Loucy (cell line): ENCODE results near the gene MAP2K4.

Experiments used
- H2AFZ ChIP-seq: fragments of 200-600 bp; sonication (generic); 2 replicates; pipeline ENCODE4 v1.6.0; 2016; ENCODE audit warnings: antibody characterized with exemption, mild to moderate bottlenecking, low read length, moderate library complexity
- H3F3A ChIP-seq: fragments of 200-600 bp; 2 replicates; pipeline ENCODE4 v1.6.0; 2016; ENCODE audit warnings: antibody characterized with exemption, low read depth, mild to moderate bottlenecking
- H3K27me3 ChIP-seq: fragments of 200-600 bp; sonication (generic); 2 replicates; pipeline ENCODE4 v1.6.1; 2014; ENCODE audit warnings: low read length, mild to moderate bottlenecking; ENCODE audit not compliant: insufficient read depth, poor library complexity, severe bottlenecking
- H3K36me3 ChIP-seq: fragments of 200-600 bp; sonication (generic); 2 replicates; pipeline ENCODE4 v1.6.1; 2016; ENCODE audit warnings: low read length; ENCODE audit not compliant: insufficient read depth
- H3K4me1 ChIP-seq: fragments of 200-600 bp; sonication (generic); 2 replicates; pipeline ENCODE4 v1.5.1; 2014; ENCODE audit warnings: low read length, mild to moderate bottlenecking; ENCODE audit not compliant: insufficient read depth, poor library complexity, severe bottlenecking
- H3K4me2 ChIP-seq: fragments of 200-600 bp; sonication (generic); 2 replicates; pipeline ENCODE4 v1.6.0; 2014; ENCODE audit warnings: antibody characterized with exemption, low read length, low read depth, mild to moderate bottlenecking; ENCODE audit not compliant: poor library complexity, severe bottlenecking
- H3K4me3 ChIP-seq: fragments of 200-600 bp; sonication (generic); 2 replicates; pipeline ENCODE4 v1.5.1; 2014; ENCODE audit warnings: low read length, mild to moderate bottlenecking, mixed read lengths; ENCODE audit not compliant: poor library complexity, severe bottlenecking
- H3K79me2 ChIP-seq: fragments of 200-600 bp; sonication (generic); 2 replicates; pipeline ENCODE4 v1.6.1; 2014; ENCODE audit warnings: low read length; ENCODE audit not compliant: insufficient read depth
- H3K9ac ChIP-seq: fragments of 200-600 bp; sonication (generic); 2 replicates; pipeline ENCODE4 v1.6.0; 2014; ENCODE audit warnings: mild to moderate bottlenecking, low read depth, low read length, moderate library complexity; ENCODE audit not compliant: poor library complexity, severe bottlenecking
- H3K9me2 ChIP-seq: fragments of 200-600 bp; sonication (generic); replicated peaks from 2 replicates; pipeline ENCODE4 v1.6.1; 2016; ENCODE audit warnings: low read depth, low read length, mixed read lengths
- H3K9me3 ChIP-seq: fragments of 200-600 bp; sonication (generic); 2 replicates; pipeline ENCODE4 v1.6.1; 2014; ENCODE audit warnings: mild to moderate bottlenecking, antibody characterized with exemption, low read length, low read depth; ENCODE audit not compliant: insufficient read depth
- H4K20me1 ChIP-seq: fragments of 200-600 bp; sonication (generic); 2 replicates; pipeline ENCODE4 v1.6.0; 2014; ENCODE audit warnings: antibody characterized with exemption, low read length, mild to moderate bottlenecking; ENCODE audit not compliant: insufficient read depth, poor library complexity, severe bottlenecking
- EZH2phosphoT487 ChIP-seq: fragments of 200-600 bp; IDR thresholded peaks from 2 replicates; pipeline ENCODE4 v1.6.1; 2018; ENCODE audit warnings: antibody characterized with exemption, mild to moderate bottlenecking, moderate library complexity, borderline replicate concordance
- TF ChIP-seq, protein P1 (sequence below): fragments of 200-600 bp; sonication (generic); conservative IDR thresholded peaks from 2 replicates; pipeline ENCODE4 v1.5.1; 2014; ENCODE audit warnings: mild to moderate bottlenecking, antibody characterized with exemption, low read length

Gene MAP2K4

GRCh38 chr17:12022310-12022709 is 1.6 kb downstream of the MAP2K4 start:
- H3K36me3 ChIP-seq, result no peaks in the 10 kb centered on the region
- H3K4me3 ChIP-seq, result peak overlapping the region; percentile 84
- H4K20me1 ChIP-seq, result peaks cover 61% of the 10 kb centered on the region

DNA sequence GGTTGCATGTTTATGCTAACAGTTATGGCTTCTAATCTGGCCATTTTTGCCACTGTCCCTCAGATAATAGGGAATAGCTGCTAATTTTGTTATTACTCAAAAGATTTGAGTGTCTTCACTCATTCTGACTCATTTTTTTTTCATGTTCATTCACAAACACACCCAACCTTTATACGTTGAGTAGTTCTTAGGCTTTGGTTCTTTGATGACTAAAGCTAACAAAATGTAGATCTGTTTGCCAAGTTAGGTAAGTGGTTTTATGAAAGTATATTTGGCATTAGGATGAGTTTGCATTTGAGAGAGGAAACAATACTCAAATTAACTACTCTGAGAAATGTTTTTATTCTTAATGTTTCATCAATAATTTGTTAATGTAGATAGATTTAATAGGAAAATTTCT is 3.6 kb downstream of the MAP2K4 start:
- no peak overlapping the region for H3K9ac ChIP-seq
- H3K9me2 ChIP-seq, result no peaks in the 10 kb centered on the region
- TF ChIP-seq, protein P1, sequence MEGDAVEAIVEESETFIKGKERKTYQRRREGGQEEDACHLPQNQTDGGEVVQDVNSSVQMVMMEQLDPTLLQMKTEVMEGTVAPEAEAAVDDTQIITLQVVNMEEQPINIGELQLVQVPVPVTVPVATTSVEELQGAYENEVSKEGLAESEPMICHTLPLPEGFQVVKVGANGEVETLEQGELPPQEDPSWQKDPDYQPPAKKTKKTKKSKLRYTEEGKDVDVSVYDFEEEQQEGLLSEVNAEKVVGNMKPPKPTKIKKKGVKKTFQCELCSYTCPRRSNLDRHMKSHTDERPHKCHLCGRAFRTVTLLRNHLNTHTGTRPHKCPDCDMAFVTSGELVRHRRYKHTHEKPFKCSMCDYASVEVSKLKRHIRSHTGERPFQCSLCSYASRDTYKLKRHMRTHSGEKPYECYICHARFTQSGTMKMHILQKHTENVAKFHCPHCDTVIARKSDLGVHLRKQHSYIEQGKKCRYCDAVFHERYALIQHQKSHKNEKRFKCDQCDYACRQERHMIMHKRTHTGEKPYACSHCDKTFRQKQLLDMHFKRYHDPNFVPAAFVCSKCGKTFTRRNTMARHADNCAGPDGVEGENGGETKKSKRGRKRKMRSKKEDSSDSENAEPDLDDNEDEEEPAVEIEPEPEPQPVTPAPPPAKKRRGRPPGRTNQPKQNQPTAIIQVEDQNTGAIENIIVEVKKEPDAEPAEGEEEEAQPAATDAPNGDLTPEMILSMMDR, result no peak
- TF ChIP-seq EZH2phosphoT487, result no peak
- no peaks in the 10 kb centered on the region for H3K9me3 ChIP-seq
- no peaks in the 10 kb centered on the region for H3F3A ChIP-seq
- no peak overlapping the region for H2AFZ ChIP-seq
- peak overlapping the region; percentile 94 for H3K4me2 ChIP-seq
- H3K27me3 ChIP-seq, result peaks cover 10% of the 10 kb centered on the region
- H3K4me3 ChIP-seq, result peak overlapping the region; percentile 84
- no peaks in the 10 kb centered on the region for H3K36me3 ChIP-seq
- peaks cover 77% of the 10 kb centered on the region for H4K20me1 ChIP-seq
- H3K79me2 ChIP-seq, result peaks cover 80% of the 10 kb centered on the region
- peaks cover 64% of the 10 kb centered on the region for H3K4me1 ChIP-seq

More at GRCh38 chr17:12022310-12022709, 1.6 kb downstream of the MAP2K4 start:
- Histone ChIP-seq H3K4me1 (peaks cover 60% of the 10 kb centered on the region), H2AFZ (no peak overlapping the region), H3K27me3 (peaks cover 10% of the 10 kb centered on the region), H3K4me2 (peak overlapping the region; percentile 94), H3K79me2 (peaks cover 62% of the 10 kb centered on the region), H3K9me3 (no peaks in the 10 kb centered on the region), H3K9me2 (no peaks in the 10 kb centered on the region), H3K9ac (peak overlapping the region; percentile 82), H3F3A (no peaks in the 10 kb centered on the region)
- TF ChIP-seq, protein P1, result no peak
- TF ChIP-seq EZH2phosphoT487, result no peak

DNA sequence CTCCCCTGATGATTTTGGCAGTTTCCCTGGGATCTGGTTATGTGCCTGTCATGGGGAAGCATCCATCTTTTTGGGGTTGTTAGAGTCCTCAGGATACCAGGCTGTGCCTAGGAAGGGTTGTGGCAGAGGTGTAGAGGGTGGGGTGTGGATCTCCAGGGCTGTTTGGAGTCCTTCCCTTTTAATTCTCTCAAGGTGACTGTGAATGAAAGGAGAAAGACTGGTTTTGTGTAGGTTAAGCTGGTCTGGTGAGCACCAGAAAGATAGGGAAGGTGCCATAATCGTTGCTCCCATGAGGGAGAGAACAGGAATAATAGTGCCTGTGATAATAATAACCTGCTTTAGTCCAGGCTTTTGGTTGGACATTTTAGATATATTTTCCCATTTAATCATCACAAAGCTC is 7.0 kb downstream of the MAP2K4 start:
- Histone ChIP-seq H3K79me2 (peaks cover 94% of the 10 kb centered on the region), H3F3A (no peaks in the 10 kb centered on the region), H3K9me2 (no peaks in the 10 kb centered on the region), H4K20me1 (peaks cover 82% of the 10 kb centered on the region), H3K4me1 (peaks cover 49% of the 10 kb centered on the region), H3K9me3 (no peaks in the 10 kb centered on the region), H3K36me3 (no peaks in the 10 kb centered on the region), H3K9ac (no peak overlapping the region), H3K27me3 (no peaks in the 10 kb centered on the region), H3K4me3 (no peak overlapping the region), H2AFZ (no peak overlapping the region), H3K4me2 (peak overlapping the region; percentile 94)
- TF ChIP-seq EZH2phosphoT487, result no peak
- TF ChIP-seq, protein P1, result no peak
